CD4-positive, alpha-beta T cell treated with Interleukin-1 beta for 1 hour (primary cell): Measurements from ENCODE around the gene AJAP1.
"Not testable (repeated sequence)": the region's sequence is repeated elsewhere in the genome, so short reads cannot be mapped to it uniquely, and the experiment has no call there.

Experiments
- DNase-seq, 2 donors: peaks; one replicate each; pipeline ENCODE4 v3.0.0-alpha.2; 2020 to 2022

AJAP1 gene

GRCh38 chr1:4658643-4659628 is 4.5 kb downstream of the AJAP1 start:
- no peak for DNase-seq

DNA sequence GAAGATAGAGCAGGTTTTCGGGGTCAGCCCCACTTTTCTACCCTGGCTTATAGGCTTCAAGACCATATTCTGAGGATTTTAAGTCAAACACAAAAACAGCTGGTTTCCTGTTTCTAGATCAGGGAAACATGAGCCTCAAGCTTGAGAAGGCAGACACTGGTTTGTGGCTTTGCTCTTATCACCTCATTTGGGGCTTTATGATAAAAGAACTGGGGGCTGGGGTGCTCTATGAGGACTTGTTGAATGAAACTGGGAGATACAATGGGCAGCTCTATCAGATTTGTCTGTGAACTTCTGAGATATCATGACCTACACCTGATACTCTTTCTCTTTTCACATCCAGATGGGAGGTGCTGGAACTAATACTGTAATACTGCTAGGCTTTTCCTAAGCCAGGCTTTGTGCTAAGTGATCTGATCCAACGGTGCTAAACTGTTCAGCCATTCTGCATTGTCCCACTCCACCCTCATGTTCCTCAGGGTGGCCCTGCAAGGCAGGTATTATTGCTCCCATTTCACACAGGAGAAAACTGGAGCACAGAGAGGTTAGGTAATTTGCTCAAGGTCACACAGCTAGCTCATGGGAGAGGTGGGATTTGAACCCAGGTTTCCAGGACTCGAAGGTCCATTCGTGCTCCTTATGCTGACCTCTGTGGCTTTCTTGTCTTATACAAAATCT is 6.6 kb downstream of the AJAP1 start:
- no peak for DNase-seq

- no peak for DNase-seq
Observed at GRCh38 chr1:4661595-4661917, 7.1 kb downstream of the AJAP1 start.

DNA sequence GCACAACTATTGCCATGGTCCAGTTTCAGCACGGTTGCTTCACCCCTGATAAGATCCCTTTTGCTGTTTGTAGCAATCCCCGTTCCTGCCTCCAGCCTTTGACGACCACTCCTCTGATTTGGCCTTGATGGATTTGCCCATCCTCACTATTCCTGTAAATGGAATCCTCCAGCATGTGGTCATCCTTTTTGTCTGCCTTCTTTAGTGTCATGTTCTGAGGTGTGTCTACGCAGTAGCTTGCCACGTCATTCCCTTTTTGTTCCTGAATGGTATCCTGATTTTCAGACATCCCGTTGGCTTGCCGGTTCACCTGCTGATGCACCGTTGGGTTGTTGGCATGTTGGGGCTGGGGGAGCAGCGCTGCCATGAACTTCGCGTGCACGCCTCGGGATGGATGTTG is 7.8 kb downstream of the AJAP1 start:
- DNase-seq = no peak

DNA sequence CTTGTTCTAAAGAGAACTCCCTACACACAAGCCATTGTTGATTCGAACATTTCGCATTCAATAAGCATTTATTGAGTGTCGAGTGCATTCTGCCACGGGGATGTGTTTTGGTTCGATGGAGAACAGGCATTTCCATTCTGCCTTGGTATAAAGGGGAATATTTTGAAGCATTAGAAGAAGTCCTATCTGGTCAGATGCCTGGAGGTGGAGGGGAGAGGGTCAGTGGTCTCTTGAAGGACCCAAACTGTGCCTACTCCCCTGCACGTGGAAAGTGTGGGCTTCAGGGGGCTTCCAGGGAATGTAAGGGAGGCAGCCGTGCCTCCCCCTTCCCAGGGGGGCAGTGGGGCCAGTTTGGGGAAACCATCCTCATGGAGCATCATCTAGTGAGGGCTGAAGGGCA is 8.3 kb downstream of the AJAP1 start:
- no peak for DNase-seq

DNA sequence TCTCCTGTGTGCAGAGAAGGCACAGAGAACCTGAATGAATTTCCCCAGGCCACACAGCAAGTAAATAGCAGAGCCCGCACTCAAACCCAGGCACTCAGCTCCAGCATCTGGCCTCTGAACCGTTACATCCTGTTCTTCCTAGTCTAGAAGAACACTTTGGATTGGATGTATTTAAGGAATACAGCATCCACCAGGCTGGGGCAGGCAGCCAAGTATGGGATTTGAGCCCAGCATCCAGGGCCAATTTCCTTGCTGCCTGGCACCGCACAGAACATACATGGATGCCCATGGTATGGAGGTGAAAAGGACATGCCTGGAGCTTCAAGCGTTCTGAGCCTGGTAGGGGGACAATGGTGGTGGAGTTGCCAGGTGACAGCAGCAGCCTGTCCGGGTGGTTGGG is 9.7 kb downstream of the AJAP1 start:
- DNase-seq = no peak

- DNase-seq = no peak
Observed at GRCh38 chr1:4664606-4665005, 10.2 kb downstream of the AJAP1 start.

GRCh38 chr1:4665456-4665855 is 11.0 kb downstream of the AJAP1 start:
- no peak for DNase-seq

GRCh38 chr1:4666683-4667082 is 12.3 kb downstream of the AJAP1 start:
- not testable (repeated sequence) for DNase-seq

GRCh38 chr1:4668743-4669700 is 14.6 kb downstream of the AJAP1 start:
- DNase-seq = no peak

- DNase-seq = no peak
Observed at GRCh38 chr1:4670265-4670664, 15.9 kb downstream of the AJAP1 start.

DNA sequence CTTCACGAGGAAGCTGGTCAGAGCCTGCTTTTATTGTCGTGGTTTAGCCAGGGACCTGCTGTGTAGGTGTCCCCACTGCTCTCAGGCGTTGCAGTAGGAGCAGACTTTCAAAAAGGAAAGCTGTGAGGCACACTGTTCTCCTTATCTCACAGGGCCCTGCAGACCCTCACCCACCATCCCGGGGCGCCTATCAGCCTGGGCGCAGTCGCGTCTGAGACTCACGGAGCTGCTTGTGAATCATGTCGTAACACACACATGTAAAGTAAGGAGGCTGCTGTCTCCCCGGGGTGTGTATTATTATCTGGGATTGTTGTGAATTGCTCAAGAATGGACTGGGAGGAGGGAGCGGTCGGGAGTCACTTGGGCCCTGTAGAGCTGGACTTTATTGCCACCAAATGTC is 17.4 kb downstream of the AJAP1 start:
- DNase-seq = no peak

GRCh38 chr1:4673494-4673893 is 19.1 kb downstream of the AJAP1 start:
- DNase-seq = no peak

DNA sequence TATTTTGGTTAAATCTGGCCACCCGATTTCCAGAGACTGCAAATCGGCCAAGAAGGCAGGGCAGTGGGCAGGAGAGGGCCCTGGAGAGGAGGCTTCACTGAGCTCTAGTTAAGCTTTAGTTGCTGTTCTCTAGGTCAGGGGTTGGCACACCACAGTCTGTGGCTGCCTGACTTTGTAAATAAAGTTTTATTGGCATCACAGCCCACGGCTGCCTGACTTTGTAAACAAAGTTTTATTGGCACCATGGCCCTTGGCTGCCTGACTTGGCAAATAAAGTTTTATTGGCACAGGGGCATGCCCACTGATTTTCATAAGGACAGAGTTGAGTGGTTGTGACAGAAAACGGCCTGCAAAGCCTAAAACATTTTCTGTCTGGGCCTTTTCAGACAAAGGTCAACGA is 19.7 kb downstream of the AJAP1 start:
- no peak for DNase-seq

- no peak for DNase-seq
Observed at GRCh38 chr1:4674676-4675075, 20.3 kb downstream of the AJAP1 start.

DNA sequence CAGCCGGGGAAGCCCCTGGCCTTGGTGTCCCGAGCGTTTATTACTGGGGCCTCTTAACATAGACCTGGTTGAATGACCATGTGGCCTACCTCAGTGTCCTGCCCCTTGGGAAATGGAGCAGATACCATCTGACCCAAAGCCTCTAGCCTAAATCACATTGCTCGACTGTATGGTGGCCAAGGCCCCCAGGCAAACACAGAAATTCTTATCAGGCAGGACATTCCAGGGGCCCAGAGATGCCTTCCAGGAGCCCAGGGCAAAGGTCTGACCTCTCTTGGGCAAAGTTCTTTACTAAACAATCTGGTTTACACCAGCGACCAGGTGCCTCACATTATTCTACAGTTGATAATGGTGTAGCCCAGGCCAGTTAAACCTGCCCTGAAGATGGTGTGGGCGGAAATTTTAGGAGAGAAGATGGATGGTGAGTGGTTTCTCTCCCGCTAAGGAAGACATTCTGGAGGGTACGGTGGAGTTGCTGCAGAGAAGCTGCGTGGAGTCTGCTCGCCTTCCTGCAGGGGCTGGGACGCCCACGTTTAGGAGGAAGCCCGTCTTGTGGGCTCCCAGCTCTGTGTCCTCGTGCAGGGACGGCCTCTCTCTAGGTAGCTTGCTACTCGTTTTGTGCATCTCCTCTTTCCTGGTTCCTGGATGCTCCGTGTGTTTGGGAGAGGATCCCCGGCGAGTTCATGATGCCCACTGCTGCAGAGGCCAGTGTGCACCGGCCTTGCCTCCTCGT is 21.2 kb downstream of the AJAP1 start:
- DNase-seq = no peak

DNA sequence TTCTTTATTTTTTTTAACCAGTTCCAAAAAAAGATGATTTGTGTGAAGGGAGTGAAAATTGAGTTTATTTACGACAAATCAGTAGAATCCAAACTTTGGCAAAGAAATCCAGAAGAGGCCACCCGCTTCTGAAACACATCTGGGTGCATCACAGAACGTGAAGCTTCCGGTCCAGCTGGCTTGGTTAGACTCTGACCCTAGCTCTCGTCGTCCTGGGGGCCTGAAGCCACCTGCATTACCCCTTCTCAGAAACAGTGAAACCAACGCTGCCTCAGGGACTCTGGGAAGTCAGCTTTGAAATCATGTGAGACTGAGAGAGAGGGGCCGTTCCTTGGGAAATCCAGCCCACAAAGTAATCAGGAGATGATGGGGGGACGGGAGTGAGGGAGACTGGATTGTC is 21.8 kb downstream of the AJAP1 start:
- no peak for DNase-seq

DNA sequence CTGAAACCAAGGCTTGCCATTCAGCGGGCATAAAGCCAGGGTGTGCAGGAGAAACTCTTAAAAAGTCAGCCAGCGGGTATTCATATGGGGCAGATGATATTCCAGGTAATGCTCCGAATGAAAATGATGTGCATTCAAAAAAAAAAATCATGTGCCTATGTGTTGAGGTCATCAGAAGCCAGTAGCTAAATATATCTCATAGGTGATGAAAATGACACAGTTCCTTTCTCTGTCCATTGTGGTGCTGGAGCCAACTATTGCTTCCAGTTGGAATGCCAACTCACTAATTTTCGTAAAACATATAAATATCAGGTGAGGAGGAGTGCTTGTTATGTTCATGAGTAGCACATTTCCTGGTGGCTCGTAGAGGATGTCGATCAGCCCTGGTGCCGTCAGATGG is 23.2 kb downstream of the AJAP1 start:
- no peak for DNase-seq

- DNase-seq = no peak
Observed at GRCh38 chr1:4678066-4678717, 23.8 kb downstream of the AJAP1 start.

- DNase-seq = no peak
Observed at GRCh38 chr1:4681026-4681425, 26.6 kb downstream of the AJAP1 start.

DNA sequence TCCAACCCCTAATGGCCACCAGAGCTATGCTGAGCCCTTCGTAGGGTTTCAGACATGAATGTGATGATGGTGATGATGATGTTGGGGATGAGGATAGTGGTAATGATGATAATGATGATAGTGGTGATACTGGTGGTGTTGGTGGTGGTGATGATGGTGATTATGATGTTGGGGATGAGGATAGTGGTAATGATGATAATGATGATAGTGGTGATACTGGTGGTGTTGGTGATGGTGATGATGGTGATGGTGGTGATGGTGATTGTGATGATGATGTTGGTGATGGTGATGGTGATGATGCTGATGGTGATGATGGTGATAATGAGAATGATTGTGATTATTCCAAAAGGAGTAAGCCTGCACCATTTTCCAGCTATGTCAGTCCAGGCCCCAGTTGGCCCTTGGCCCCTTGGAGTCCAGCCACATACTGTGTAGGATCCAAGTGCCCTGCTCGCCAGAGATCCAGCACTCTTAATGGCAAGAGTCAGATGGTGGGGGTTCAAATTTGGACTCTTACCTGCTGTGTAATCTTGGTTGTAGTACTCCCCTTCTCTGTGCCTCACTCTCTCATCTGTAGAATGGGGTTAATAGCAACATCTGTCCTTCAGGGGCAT is 28.3 kb downstream of the AJAP1 start:
- no peak for DNase-seq

- DNase-seq = no peak
Observed at GRCh38 chr1:4684136-4684535, 29.7 kb downstream of the AJAP1 start.
